GM12873 (cell line): ENCODE data around the gene EIF2S1.

Experiments
- TF ChIP-seq, protein P1 (sequence below): IDR thresholded peaks from 2 replicates; pipeline ENCODE4 v1.5.1; 2012; ENCODE audit warnings: low read depth, mild to moderate bottlenecking, moderate library complexity, low read length, control low read depth; ENCODE audit not compliant: insufficient read depth; ENCODE audit errors: missing control alignments

The EIF2S1 gene

DNA sequence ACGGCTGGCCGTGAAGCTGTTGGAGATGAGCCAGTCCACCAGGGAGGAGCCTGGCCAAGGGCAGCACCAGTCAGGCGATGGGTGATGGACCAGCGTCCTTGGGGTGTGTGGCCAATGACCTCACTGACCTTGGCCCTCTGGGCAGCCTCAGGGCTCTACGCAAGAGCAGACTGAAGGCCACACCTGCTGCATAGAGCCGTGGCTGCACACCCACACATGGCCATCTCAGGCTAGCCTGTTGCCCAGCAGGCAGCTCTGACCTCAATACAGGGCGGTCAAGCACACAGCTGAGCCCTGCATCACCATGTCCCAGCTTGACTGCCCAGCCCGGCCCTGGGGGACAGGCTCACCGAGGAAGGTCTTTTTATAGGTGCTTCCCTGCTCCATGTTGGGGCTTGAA lies 32.7 kb downstream of the EIF2S1 start:
- TF ChIP-seq, protein P1, sequence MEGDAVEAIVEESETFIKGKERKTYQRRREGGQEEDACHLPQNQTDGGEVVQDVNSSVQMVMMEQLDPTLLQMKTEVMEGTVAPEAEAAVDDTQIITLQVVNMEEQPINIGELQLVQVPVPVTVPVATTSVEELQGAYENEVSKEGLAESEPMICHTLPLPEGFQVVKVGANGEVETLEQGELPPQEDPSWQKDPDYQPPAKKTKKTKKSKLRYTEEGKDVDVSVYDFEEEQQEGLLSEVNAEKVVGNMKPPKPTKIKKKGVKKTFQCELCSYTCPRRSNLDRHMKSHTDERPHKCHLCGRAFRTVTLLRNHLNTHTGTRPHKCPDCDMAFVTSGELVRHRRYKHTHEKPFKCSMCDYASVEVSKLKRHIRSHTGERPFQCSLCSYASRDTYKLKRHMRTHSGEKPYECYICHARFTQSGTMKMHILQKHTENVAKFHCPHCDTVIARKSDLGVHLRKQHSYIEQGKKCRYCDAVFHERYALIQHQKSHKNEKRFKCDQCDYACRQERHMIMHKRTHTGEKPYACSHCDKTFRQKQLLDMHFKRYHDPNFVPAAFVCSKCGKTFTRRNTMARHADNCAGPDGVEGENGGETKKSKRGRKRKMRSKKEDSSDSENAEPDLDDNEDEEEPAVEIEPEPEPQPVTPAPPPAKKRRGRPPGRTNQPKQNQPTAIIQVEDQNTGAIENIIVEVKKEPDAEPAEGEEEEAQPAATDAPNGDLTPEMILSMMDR = no peak

DNA sequence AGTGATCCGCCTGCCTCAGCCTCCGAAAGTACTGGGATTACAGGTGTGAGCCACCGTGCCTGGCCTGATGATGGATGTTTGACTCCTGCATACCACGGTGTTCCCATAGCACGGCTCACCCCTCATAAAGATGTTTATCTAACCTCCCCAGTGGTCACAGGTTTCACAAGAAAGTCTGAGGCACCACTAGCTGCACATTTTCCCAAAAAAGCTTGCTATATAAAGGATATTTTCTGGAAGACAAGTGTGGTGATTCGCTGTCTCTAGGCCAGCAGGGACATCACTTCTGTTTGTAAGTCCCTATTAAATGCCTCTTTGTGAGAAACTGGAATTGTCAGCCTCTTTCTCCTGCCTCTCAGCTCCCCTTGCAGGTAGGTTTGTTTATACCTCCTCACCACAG lies 33.6 kb downstream of the EIF2S1 start:
- TF ChIP-seq, protein P1 = no peak

DNA sequence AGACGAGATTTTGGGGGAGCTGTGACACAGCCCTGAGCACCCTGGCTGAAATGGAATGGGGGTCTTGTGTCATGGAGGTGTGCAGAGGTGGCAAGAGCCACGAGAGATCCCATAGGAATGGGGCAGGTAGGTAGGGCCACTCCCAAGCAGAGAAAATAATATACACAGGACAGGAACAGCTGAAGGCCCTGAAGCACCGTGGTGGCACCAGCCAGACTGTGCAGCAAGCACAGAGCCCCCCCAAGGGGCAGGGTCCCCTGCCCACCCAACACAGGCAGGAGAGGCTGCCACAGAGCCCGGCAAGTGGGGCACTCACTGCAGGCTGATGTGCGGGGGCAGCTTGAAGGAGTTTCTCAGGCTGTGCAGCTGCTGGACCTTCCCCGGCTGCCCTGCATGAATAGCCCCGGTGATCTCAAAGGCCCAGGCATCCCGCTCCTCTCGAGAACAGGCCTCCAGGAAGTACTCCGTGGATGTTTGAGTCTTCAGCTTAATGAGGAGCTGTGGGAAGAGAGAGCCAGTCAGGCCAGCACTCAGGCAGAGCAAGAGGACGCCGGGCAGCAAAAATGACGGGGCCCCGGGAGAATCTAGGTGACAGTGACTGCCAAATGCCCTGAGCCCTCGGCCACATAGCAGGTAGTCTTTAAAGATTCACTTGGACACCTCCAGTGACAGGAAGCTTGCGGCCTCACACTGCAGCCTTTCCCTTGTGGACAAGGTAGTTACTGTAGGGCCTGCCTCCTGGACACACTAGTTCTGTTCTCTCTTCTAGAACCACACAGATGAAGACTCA lies 35.2 kb downstream of the EIF2S1 start:
- TF ChIP-seq, protein P1 = no peak

DNA sequence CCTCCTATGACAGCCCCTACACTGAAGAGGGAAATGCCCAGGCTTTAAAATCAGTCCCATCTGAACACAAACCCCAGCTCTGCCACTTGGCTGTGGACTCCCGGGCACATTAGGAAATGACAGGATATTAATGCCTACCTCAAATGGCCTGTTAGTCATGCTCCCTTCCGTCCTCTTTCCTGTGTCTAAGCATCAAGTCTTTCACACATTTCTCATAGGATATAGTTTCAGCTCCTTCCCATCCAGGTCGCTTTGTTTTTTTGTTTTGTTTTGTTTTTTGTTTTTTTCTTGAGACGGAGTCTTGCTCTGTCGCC lies 35.7 kb downstream of the EIF2S1 start:
- TF ChIP-seq, protein P1 = no peak

DNA sequence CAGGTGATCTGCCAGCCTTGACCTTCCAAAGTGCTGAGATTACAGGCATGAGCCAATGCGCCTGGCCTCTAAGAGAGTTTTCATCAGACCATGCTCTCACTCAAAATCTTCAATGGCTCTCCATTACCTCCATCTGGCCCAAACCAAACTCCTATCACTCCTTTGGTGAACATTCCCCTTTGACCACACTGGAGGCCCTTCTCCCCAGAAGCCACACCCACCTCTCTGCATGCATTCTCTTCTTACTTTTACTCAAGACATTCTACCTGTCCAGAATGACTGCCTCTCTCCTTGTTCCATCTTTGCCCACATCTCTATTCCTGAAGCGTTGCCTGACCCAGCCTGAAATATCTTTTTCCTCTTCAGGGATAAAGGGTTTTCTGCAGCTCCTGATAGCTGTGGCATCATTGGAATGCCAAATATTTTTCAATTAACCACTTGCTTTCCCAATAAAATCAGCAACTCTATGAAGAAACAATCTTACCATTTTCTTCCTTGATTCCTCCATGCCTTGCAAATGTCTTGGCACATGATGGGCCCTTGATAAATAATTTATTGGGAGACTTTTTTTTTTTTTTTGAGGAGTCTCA lies 36.3 kb downstream of the EIF2S1 start:
- TF ChIP-seq, protein P1 = no peak

DNA sequence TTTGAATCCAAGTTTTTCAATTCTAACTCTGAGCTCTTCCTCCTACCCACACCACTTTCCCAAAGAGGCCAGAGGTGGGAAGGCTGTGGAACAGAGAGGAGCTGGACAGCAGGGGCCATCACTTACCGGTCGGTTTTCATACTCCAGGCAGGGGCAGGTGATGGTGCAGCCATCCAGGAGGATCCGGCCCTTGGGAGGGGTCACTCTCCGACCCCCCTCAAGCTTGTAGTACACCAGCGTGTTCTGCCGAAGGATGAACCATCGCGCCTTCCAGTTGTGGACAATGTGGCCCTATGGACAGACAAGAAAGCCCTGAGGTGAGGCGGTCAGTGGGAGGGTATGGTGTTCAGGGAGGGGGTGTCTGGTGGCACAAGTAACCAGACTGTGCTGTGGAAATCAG lies 37.4 kb downstream of the EIF2S1 start:
- TF ChIP-seq, protein P1 = no peak

DNA sequence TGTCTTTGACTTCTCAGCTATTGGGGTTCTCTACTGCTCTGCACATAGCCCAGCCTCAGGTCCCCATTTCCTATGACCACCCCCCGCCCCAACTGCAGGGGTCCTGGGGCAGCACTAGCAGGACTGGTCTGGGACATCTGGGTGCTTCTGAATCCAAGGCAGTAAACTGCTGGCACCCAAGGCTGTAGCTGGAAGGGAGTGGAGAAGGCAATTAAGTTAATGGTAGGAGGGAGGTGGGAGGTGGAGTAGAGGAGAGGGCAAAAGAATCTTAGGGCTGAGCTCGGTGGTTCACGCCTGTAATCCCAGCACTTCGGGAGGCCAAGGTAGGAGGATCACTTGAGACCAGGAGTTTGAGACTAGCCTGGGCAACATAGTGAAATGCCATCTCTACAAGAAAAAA lies 40.3 kb downstream of the EIF2S1 start:
- TF ChIP-seq, protein P1 = no peak
